Neural cell (in vitro differentiated cells): Measurements from ENCODE around the gene THBS1.

Experiments used
- CTCF ChIP-seq: fragments of 450-650 bp; IDR thresholded peaks from 2 replicates; pipeline ENCODE4 v1.5.1; 2014; ENCODE audit warnings: antibody characterized with exemption, mild to moderate bottlenecking, moderate library complexity; ENCODE audit not compliant: poor library complexity, severe bottlenecking
- EP300 ChIP-seq: fragments of 450-650 bp; conservative IDR thresholded peaks from 2 replicates; pipeline ENCODE4 v1.6.1; 2014; ENCODE audit warnings: antibody characterized with exemption, mild to moderate bottlenecking, moderate library complexity; ENCODE audit not compliant: poor library complexity, severe bottlenecking
- EZH2 ChIP-seq: fragments of 200-600, 300-800 bp; shearing (Covaris generic), sonication (generic); IDR thresholded peaks from 2 replicates; pipeline ENCODE4 v1.6.1; 2014; ENCODE audit warnings: antibody characterized with exemption, low read length, borderline replicate concordance, mild to moderate bottlenecking; ENCODE audit not compliant: insufficient read depth, poor library complexity, severe bottlenecking
- POLR2AphosphoS5 ChIP-seq: IDR thresholded peaks from 2 replicates; pipeline ENCODE4 v1.6.1; 2012
- SMC3 ChIP-seq: fragments of 450-650 bp; conservative IDR thresholded peaks from 2 replicates; pipeline ENCODE4 v1.6.1; 2014; ENCODE audit warnings: antibody characterized with exemption, mild to moderate bottlenecking, moderate library complexity; ENCODE audit not compliant: poor library complexity
- TAF1 ChIP-seq: IDR thresholded peaks from 2 replicates; pipeline ENCODE4 v1.6.1; 2012; ENCODE audit warnings: low read depth

GRCh38 chr15:39589815-39590644 is 9.2 kb downstream of the THBS1 start:
- TF ChIP-seq CTCF, result no peak
- no peak for TF ChIP-seq EZH2
- TF ChIP-seq POLR2AphosphoS5, result no peak
- no peak for TF ChIP-seq EP300
- no peak for TF ChIP-seq TAF1
- TF ChIP-seq SMC3, result no peak
